ENCODE results near the gene IGSF5.

DNA sequence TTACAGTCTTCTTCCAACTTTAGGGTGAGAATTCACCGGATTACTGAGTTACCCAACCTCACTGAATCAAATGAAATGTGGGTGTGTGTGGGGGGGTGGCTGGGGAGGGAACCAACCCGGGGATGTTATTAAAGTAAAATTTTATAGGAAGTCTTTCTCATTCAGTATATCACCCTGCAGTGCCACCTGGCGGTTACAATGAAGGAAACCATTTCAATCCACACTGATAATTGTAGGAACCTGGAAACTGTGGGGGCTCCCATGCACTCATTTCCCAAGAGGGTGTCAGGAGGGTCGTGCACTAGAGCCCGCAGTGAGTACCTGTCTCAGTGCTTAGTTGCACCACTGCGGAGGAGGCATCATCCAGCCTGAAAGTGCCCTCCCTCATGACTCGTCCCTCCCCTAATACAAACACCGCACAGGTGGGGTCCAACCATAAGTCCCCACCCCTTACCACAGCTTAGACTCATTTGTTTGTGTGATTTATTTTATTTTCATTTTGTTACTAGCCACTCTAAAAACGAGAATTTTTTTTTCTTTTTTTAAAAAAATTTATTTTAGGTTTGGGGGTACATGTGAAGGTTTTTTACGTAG is 29.1 kb upstream of the IGSF5 start:
- TF ChIP-seq, protein P1, sequence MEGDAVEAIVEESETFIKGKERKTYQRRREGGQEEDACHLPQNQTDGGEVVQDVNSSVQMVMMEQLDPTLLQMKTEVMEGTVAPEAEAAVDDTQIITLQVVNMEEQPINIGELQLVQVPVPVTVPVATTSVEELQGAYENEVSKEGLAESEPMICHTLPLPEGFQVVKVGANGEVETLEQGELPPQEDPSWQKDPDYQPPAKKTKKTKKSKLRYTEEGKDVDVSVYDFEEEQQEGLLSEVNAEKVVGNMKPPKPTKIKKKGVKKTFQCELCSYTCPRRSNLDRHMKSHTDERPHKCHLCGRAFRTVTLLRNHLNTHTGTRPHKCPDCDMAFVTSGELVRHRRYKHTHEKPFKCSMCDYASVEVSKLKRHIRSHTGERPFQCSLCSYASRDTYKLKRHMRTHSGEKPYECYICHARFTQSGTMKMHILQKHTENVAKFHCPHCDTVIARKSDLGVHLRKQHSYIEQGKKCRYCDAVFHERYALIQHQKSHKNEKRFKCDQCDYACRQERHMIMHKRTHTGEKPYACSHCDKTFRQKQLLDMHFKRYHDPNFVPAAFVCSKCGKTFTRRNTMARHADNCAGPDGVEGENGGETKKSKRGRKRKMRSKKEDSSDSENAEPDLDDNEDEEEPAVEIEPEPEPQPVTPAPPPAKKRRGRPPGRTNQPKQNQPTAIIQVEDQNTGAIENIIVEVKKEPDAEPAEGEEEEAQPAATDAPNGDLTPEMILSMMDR (IDR thresholded peaks at IDR 0.05) = peak in 2 of 3 experiments; percentile 10 to 63
- TF ChIP-seq POLR2A (IDR thresholded peaks at IDR 0.05) = no peak
